GM12892 (cell line): ENCODE measurements around the gene ATXN2.

ENCODE experiments used
- POLR2A ChIP-seq: IDR thresholded peaks from 2 replicates; pipeline ENCODE4 v1.6.1; 2011; ENCODE audit warnings: low read depth, low read length, control low read depth
- POLR2AphosphoS5 ChIP-seq: IDR thresholded peaks from 2 replicates; pipeline ENCODE4 v1.6.1; 2011; ENCODE audit warnings: low read depth, low read length, control low read depth

DNA sequence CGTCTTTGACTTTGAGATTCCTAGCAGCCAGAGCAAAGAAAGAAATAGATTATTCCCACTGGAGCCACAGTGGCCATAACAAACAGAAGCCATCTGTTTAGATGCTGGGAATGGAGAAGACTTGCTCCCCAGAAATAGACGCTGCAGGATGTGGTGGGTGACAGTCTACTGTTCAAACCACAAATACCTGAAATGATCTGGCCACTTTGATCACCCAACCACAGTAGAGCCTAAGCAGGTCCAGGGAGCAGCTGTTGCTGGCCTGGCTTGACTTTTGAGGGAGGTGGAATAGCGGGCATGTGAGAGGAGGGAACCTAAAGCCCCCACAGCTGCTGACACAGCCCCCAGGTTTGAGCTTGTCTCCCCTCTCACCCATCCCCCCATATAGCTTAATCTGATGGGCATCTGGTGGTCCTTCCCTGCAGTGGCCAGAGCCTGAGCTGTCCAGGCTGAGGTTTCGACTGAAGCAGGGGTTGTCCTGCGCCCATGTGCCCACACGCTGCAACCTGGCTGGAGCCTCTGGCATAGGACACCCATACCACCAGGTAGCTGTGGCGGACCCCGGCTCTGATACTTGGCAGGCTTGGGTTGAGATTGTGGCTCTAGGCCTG, 154.7 kb downstream of the ATXN2 start:
- TF ChIP-seq POLR2A = no peak
- peak; percentile 56; the same call in 1 of the 2 replicates for TF ChIP-seq POLR2AphosphoS5
